Endothelial cell of umbilical vein (primary cell): ENCODE data around the gene SPACA6. TPM values are rescaled to one million over a fixed set of nuclear protein-coding genes. Genes with fewer than 3 reads are reported as not detected.

Experiments
- BruUV-seq: library from RNA; stranded (reverse); fragments of 400-500 nt; replicated peaks from 2 replicates; lab custom pipeline; 2021; lab: Mats Ljungman, UMichigan
- CTCF ChIA-PET: fragments of 300-600, 350-600 bp; sonication (Branson Sonifier 250); formaldehyde crosslinking; loops from one replicate; lab custom pipeline; 2021; ENCODE audit warnings: antibody characterized with exemption, inconsistent platforms; lab: Charles Lee
- POLR2A ChIA-PET: fragments of 300-600, 350-600 bp; sonication (Branson Sonifier 250); formaldehyde crosslinking; loops from one replicate; lab custom pipeline; 2021; ENCODE audit warnings: antibody characterized with exemption, inconsistent platforms; lab: Charles Lee
- DNase-seq: peaks from one replicate; pipeline ENCODE4 v3.0.0-alpha.2; 2011; ENCODE audit warnings: low read depth, low spot score
- FAIRE-seq: peaks from 2 replicates; lab custom pipeline; 2011; peaks lifted over from hg19 to GRCh38; lab: Jason Lieb, UNC
- H2AFZ ChIP-seq: 2 replicates; pipeline ENCODE4 v1.6.0; 2012; ENCODE audit warnings: low read depth, low read length, control low read depth, inconsistent platforms
- H3K27ac ChIP-seq: 2 replicates; pipeline ENCODE4 v1.5.1; 2011; ENCODE audit warnings: low read depth, mild to moderate bottlenecking, control low read depth, low read length, moderate library complexity; ENCODE audit not compliant: insufficient read depth
- H3K27me3 ChIP-seq, 2 experiments: 2 replicates each; pipeline versions ENCODE4 v1.6.0 to v1.6.1; 2011; ENCODE audit warnings: low read length in 2 of 2, mixed read lengths in 1 of 2; ENCODE audit not compliant: control insufficient read depth in 2 of 2, insufficient read depth in 2 of 2
- H3K36me3 ChIP-seq, 2 experiments: 2 replicates in 1 of 2; 3 replicates in 1 of 2; pipeline ENCODE4 v1.5.1; 2011; ENCODE audit warnings: low read length in 2 of 2, mild to moderate bottlenecking in 1 of 2, moderate library complexity in 1 of 2; ENCODE audit not compliant: control insufficient read depth in 2 of 2, insufficient read depth in 2 of 2; ENCODE audit errors: extremely low read depth in 1 of 2
- H3K4me1 ChIP-seq: 3 replicates; pipeline ENCODE4 v1.5.1; 2011; ENCODE audit warnings: mild to moderate bottlenecking, low read length; ENCODE audit not compliant: control insufficient read depth, insufficient read depth; ENCODE audit errors: extremely low read depth
- H3K4me2 ChIP-seq: 2 replicates; pipeline ENCODE4 v1.6.1; 2011; ENCODE audit warnings: low read length, control low read depth, mixed read lengths; ENCODE audit not compliant: insufficient read depth
- H3K4me3 ChIP-seq, 3 experiments: fragments of 200-600 bp in 1 of 3; sonication (generic), shearing (Covaris generic) in 1 of 3; replicated peaks in 1 of 3; 2 replicates each; pipeline ENCODE4 v1.5.1; 2011 to 2016; ENCODE audit warnings: control low read depth in 3 of 3, low read length in 3 of 3, mild to moderate bottlenecking in 2 of 3, inconsistent platforms in 1 of 3, low read depth in 1 of 3, moderate library complexity in 1 of 3; ENCODE audit not compliant: insufficient read depth in 1 of 3
- H3K79me2 ChIP-seq: 2 replicates; pipeline ENCODE4 v1.6.0; 2012; ENCODE audit warnings: low read length, inconsistent platforms; ENCODE audit not compliant: control insufficient read depth, insufficient read depth
- H3K9ac ChIP-seq: replicated peaks from 2 replicates; pipeline ENCODE3; 2011; ENCODE audit warnings: low read length, control low read depth; ENCODE audit not compliant: insufficient read depth; ENCODE audit errors: extremely low read depth
- H3K9me1 ChIP-seq: replicated peaks from 3 replicates; pipeline ENCODE4 v1.6.0; 2011; ENCODE audit warnings: mild to moderate bottlenecking, low read length; ENCODE audit not compliant: control insufficient read depth, insufficient read depth; ENCODE audit errors: extremely low read depth
- H3K9me3 ChIP-seq: replicated peaks from 2 replicates; pipeline ENCODE4 v1.5.1; 2012; ENCODE audit warnings: low read length, inconsistent platforms; ENCODE audit not compliant: control insufficient read depth, insufficient read depth
- H4K20me1 ChIP-seq: replicated peaks from 2 replicates; pipeline ENCODE3; 2011; ENCODE audit warnings: mild to moderate bottlenecking, low read length; ENCODE audit not compliant: control insufficient read depth, insufficient read depth; ENCODE audit errors: extremely low read depth
- CTCF ChIP-seq, 2 donors: IDR thresholded peaks; 1 replicate in 1 of 2; 2 replicates in 1 of 2; pipeline ENCODE4 v1.5.1; 2011; ENCODE audit warnings: low read length in 2 of 2, mild to moderate bottlenecking in 2 of 2, moderate library complexity in 2 of 2, control low read depth in 1 of 2, inconsistent platforms in 1 of 2, low read depth in 1 of 2; ENCODE audit not compliant: insufficient read depth in 1 of 2; ENCODE audit errors: extremely low read depth in 1 of 2
- EZH2 ChIP-seq: IDR thresholded peaks from 2 replicates; pipeline ENCODE4 v1.6.1; 2012; ENCODE audit warnings: borderline replicate concordance, low read depth, mild to moderate bottlenecking, moderate library complexity, low read length, inconsistent platforms; ENCODE audit not compliant: severe bottlenecking
- FOS ChIP-seq: IDR thresholded peaks from 2 replicates; pipeline ENCODE4 v1.6.1; 2011; ENCODE audit warnings: mild to moderate bottlenecking, low read length, moderate library complexity, borderline replicate concordance; ENCODE audit not compliant: insufficient read depth
- GATA2 ChIP-seq: IDR thresholded peaks from 2 replicates; pipeline ENCODE4 v1.7.0; 2011; ENCODE audit warnings: low read depth, mild to moderate bottlenecking, moderate library complexity, mixed read lengths, low read length; ENCODE audit not compliant: insufficient read length, insufficient read depth
- JUN ChIP-seq: IDR thresholded peaks from 2 replicates; pipeline ENCODE4 v1.6.1; 2011; ENCODE audit warnings: borderline replicate concordance, low read depth; ENCODE audit not compliant: insufficient read length, insufficient read depth
- MYC ChIP-seq: IDR thresholded peaks from one replicate; pipeline ENCODE4 v1.6.1; 2011; ENCODE audit warnings: mild to moderate bottlenecking, low read depth, low read length
- POLR2A ChIP-seq: IDR thresholded peaks from 2 replicates; pipeline ENCODE4 v1.6.1; 2012; ENCODE audit warnings: low read depth, mild to moderate bottlenecking, control low read depth, low read length
- POLR2AphosphoS5 ChIP-seq: IDR thresholded peaks from 2 replicates; pipeline ENCODE4 v1.6.1; 2012; ENCODE audit warnings: low read depth, mild to moderate bottlenecking, control low read depth, low read length, moderate library complexity; ENCODE audit not compliant: insufficient read depth
- dilution Hi-C: fragments of 300-500 bp; cut with MboI; formaldehyde crosslinking; loops from one replicate; pipeline ENCODE4 v1.15.0; 2019; ENCODE audit warnings: low sequenced_read_pairs; ENCODE audit not compliant: extremely low pct_ligation_motif_present
- intact Hi-C: fragments of 100-400 bp; cut with micrococcal nuclease; formaldehyde crosslinking; loops from one replicate; pipeline ENCODE4 v1.10.0; 2022
- polyA plus RNA-seq, 4 experiments: library from polyadenylated mRNA; depleted of rRNA in 3 of 4; stranded (reverse) in 3 of 4; unstranded in 1 of 4; fragments of >200 nt; gene quantifications; 2 replicates each; pipeline versions ENCODE4 v1.2.1 to v1.2.3, GENCODE V29; 2011 to 2012; ENCODE audit warnings: missing spikeins in 1 of 4
- total RNA-seq: library from RNA; stranded (reverse); gene quantifications from 2 replicates; pipeline ENCODE4 v1.2.3, GENCODE V29; 2021
- TF ChIP-seq, protein P1 (sequence below): IDR thresholded peaks from 2 replicates; pipeline ENCODE4 v1.6.1; 2011; ENCODE audit not compliant: insufficient read depth, insufficient read length

SPACA6 gene
- total and polyA plus RNA-seq, 2 donors (not counting 3 experiments of a cell fraction or from before 2014, with no cell fraction given), result 11.9 to 41.1 TPM

GRCh38 chr19:51713319-51714285 is 20.5 kb downstream of the SPACA6 start:
- dilution Hi-C loops, result no loop called here
- no peak overlapping the region for H3K9ac ChIP-seq
- BruUV-seq, result no TSS peak
- TF ChIP-seq GATA2 (no peak), FOS (no peak), MYC (no peak), POLR2AphosphoS5 (no peak), EZH2 (no peak), POLR2A (no peak), CTCF (IDR thresholded peaks at IDR 0.05; ENCODE audit: extremely low read depth in 1 of 2, insufficient read depth in 1 of 2, low read depth in 1 of 2, low read length in 2 of 2) (no peak), JUN (no peak)
- TF ChIP-seq, protein P1, sequence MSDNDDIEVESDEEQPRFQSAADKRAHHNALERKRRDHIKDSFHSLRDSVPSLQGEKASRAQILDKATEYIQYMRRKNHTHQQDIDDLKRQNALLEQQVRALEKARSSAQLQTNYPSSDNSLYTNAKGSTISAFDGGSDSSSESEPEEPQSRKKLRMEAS, result no peak
- no peaks in the 10 kb centered on the region for H3K79me2 ChIP-seq
- CTCF ChIA-PET, result no interaction called here
- no peak overlapping the region for H3K4me2 ChIP-seq
- H2AFZ ChIP-seq, result no peak overlapping the region
- no peaks in the 10 kb centered on the region for H3K9me3 ChIP-seq
- no peaks in the 10 kb centered on the region for H3K4me1 ChIP-seq
- H3K4me3 ChIP-seq, result no peak overlapping the region
- H3K36me3 ChIP-seq, result no peaks in the 10 kb centered on the region
- no peak for DNase-seq
- FAIRE-seq, result no peak
- peaks cover 4 to 6% of the 10 kb centered on the region in 2 experiments for H3K27me3 ChIP-seq
- H4K20me1 ChIP-seq, result no peaks in the 10 kb centered on the region
- intact Hi-C loops, result no loop called here
- POLR2A ChIA-PET, result no interaction called here
- no peaks in the 10 kb centered on the region for H3K9me1 ChIP-seq
- H3K27ac ChIP-seq, result no peak overlapping the region
